Activated T-cell treated with anti-CD3 and anti-CD28 coated beads for 24 hours (primary cell): ENCODE measurements around the gene RPS6KA5.
"Not testable (repeated sequence)": the region's sequence is repeated elsewhere in the genome, so short reads cannot be mapped to it uniquely, and the experiment has no call there.

ENCODE experiments used
- DNase-seq: peaks from one replicate; pipeline ENCODE4 v3.0.0-alpha.2; 2020; ENCODE audit warnings: low read depth

RPS6KA5 gene

GRCh38 chr14:90985601-90986242 lies 74.7 kb downstream of the RPS6KA5 start:
- no peak for DNase-seq

DNA sequence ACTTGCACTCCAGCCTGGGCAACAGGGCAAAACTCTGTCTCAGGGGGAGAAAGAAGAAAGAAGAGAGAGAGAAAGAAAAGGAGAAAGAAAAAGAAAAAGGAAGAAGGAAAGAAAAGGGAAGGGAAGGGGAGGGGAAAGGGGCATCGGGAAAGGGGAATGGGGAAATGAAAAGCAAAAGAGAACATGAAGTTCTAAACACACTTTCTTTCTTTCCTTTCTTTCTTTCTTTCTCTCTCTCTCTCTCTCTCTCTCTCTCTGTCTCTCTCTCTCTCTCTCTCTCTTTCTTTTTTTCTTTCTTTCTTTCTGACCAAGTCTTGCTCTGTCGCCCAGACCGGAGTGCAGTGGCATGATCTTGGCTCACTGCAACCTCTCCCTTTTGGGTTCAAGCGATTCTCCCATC lies 76.9 kb downstream of the RPS6KA5 start:
- no peak for DNase-seq

DNA sequence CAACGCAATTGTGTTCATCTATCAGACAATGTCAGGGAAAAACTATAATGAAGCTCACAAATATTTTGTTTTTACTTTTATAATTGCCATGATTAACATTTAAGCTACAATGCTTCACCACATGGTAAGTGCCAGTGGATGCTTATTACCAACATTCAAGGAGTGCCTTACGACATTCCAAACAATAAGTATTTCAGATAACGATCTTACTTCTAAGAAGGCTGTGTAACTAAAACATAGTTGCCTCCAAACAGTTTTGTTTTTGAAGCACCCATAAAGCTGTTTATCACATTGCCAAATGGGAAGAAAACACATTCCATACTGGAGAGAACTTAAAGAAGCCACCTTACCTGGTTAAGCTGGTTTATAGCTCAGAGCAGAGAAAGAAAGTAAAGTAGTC lies 78.8 kb downstream of the RPS6KA5 start:
- DNase-seq = no peak

- DNase-seq = not testable (repeated sequence)
These were observed 79.8 kb downstream of the RPS6KA5 start for GRCh38 chr14:90980636-90981035.

GRCh38 chr14:90979515-90979914 lies 80.9 kb downstream of the RPS6KA5 start:
- DNase-seq = no peak

- DNase-seq = no peak
These were observed 84.3 kb downstream of the RPS6KA5 start for GRCh38 chr14:90976101-90976500.

DNA sequence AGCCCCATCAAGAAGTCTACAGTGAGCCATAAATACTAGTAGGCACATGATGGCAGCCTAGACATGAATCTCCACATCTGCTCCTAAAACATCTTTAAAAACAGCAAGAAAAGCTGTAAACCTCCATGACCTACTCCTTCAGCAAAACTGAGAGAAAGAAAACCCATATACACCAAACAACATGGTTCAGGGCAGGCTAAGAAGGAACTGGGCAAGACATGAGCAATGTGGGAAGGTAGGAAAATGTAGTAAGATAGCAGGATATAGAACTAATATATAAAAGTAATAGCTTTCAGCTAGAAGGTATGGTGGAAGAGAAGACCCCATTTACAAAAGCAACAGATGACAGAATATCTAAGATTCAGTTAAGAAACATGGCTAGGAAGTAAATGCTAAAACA lies 88.8 kb downstream of the RPS6KA5 start:
- DNase-seq = no peak

GRCh38 chr14:90970167-90970600 lies 90.3 kb downstream of the RPS6KA5 start:
- no peak for DNase-seq

DNA sequence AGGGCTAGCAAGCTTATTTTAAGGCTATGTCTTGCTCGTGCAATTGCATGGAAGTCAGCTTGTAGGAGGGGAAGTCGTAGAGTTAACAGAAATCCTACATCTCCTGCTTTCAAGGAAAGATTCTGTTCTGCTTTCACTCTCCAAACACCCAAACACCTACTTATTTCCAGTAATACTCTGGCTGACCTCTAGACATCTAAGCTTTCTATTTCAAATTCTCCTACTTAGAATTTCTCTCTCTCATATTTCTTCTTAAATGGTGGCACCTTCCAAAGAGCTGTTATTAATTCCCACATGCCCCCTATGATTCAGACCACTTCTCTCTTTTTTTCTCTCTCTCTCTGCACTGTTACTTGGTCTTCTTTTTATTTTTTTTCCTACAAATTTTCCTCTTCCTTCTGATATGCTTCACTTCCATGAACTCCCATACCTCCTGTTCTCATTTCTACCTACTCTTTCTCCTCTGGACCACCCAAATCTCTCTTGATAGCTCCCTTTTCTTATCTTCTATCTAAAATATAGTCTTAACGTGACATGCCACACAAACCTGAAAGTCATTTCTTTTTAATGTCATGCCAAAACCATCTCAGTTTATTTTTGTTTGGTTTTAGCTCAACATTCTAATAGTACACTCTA lies 90.8 kb downstream of the RPS6KA5 start:
- no peak for DNase-seq

DNA sequence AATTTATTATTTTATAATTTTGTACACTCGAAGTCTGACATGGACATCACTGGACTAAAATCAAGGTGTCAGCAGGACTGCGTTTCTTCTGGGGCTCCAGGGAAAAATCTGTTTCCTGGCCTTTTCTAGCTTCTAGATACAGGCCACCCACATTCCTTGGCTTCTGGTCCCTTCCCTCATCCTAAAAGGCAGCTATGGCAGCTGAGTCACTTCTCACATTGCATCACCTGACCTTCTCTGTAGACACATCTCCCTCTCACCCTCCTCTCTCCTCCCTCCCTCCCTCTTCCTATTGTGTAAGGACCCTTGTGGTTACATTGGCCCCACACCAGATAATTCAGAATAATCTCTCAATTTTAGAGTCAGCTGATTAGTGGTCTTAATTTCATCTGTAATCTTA lies 92.4 kb downstream of the RPS6KA5 start:
- DNase-seq = no peak

GRCh38 chr14:90966493-90966892 lies 93.9 kb downstream of the RPS6KA5 start:
- no peak for DNase-seq

- no peak for DNase-seq
These were observed 94.7 kb downstream of the RPS6KA5 start for GRCh38 chr14:90965765-90966164.

GRCh38 chr14:90963343-90963742 lies 97.1 kb downstream of the RPS6KA5 start:
- DNase-seq = no peak

DNA sequence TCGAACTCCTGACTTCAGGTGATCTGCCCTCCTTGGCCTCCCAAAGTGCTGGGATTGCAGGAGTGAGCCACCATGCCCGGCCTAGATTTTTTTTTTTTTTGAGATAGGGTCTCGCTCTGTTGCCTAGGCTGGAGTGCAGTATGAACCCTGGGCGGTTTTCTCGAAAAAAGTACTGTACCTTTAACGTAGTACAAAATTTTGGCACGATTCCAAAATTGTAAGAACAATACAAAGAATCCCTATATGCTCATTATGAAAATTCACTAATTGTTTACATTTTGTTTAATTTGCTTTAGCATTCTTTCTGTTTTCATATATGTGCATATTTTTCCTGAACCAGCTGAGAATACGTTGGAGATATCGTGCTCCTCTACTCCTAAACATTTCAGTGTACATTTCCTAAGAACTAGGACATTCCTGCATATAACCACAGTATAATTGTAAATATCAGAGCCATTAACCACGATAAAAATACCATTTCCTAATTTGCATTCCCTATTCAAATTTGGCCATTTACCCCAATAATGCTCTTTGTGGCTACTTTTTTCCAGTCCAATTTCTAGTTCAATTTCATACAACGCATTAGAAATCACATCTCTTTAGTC lies 97.8 kb downstream of the RPS6KA5 start:
- no peak for DNase-seq

DNA sequence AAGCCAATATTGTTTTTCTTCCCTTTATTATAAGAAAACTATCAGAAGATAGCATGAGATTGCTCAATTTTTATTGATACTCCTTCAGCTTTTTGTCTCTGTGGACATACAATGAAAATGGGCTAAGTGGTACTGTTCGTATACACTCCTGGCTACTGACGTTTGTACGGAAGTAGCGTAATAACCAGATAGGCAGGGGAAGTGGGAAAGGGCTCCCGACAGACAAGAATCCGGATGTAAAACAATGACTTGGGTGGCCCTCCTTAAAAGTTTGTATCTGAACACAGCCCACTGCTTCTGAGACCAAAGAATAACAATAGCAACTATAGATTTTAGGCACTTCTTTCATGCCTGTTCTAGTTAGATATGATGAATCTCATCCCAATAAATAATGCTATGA lies 99.6 kb downstream of the RPS6KA5 start:
- no peak for DNase-seq

GRCh38 chr14:90959344-90959743 lies 101.1 kb downstream of the RPS6KA5 start:
- no peak for DNase-seq

- no peak for DNase-seq
These were observed 104.2 kb downstream of the RPS6KA5 start for GRCh38 chr14:90956273-90956672.

DNA sequence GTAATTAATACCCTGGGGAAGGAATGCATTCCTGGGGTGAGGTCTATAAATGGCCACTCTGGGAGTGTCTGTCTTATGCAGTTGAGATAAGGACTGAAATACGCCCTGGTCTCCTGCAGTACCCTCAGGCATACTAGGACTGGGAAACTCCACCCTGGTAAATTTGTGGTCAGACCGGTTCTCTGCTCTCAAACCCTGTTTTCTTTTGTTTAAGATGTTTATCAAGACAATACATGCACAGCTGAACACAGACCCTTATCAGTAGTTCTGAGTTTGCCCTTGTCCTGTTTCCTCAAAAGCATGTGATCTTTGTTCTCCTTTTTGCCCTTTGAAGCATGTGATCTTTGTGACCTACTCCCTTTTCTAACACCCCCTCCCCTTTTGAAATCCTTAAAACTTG lies 106.8 kb downstream of the RPS6KA5 start:
- not testable (repeated sequence) for DNase-seq

DNA sequence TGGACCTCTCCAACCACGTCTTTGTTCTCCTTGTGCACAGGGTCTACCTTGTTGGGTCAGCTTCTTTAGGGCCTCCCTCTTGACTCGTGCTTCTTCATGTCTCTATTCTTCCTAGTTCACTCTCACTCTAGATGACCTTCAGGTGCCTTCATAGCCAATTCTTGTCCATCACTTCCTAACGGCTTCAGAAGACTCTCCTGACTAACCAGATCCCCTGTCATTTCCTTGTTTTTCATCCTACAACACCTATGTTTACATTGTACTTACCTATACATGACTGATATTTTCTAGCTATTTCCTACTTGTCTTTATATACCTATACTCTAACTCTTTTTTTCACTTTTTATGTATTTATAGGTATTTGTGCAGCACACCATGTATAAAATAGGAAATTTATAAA lies 117.1 kb downstream of the RPS6KA5 start:
- DNase-seq = no peak

DNA sequence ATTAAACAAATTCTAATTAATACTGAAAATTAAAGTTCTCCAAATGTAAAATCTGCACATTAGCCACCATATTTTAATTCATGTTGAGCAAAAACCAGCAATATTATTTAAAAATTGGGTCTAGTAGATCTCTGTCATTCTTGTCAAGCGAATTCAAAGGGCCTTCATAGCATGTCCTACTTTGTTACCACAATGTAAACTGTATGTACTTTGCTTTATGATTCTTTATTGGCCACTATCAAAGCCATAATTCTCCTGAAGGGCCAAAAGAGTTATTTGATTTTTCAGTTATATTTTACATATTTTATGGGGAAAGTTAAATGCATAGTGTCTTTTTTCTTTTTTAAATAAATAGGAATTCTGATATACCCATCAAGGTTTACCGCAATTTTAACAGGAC lies 117.9 kb downstream of the RPS6KA5 start:
- no peak for DNase-seq

DNA sequence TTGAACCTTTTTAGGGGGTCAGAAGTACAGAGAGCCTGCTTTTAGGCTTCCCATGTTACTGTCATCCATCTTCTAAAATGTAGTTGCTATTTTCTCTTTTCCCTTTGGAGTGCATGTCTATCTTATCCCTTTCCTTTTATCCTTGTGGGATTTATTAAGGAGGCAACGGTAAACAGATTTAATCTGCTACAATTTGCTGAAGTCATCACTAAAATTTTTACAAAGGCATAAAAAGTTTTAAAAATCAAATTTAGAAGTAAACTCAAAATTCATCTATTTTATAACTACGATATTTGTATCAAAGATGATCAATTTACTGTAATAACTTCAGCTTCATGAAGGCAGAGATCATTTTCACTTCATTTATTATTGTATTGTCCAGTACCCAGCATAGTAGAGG lies 118.7 kb downstream of the RPS6KA5 start:
- DNase-seq = no peak

DNA sequence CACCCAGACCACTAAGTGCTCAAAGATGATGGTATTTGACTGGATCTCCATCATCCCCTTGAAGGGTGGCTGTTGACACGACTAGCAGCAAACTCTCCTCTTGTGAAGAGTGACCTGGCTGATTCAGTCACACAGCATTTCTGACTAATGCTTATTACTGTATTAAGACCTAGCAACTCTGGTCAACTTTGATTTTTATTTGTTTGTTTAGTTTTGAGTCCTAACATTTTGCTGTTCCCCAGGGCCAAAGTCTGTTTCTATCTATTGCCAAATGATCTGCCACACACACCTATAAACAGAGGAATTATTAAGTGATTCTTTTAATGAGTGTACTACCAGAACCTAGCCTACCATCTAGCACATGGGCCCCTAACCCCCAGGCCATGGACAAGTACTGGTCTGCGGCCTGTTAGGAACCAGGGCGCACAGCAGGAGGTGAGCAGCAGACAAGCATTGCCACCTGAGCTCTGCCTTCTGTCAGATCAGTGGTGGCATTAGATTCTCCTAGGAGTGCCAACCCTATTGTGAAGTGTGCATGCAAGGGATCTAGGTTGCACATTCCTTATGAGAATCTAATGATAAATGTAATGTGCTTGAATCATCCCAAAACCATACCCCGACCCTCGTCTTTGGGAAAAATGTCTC lies 120.0 kb downstream of the RPS6KA5 start:
- no peak for DNase-seq

- DNase-seq = not testable (repeated sequence)
These were observed 121.1 kb downstream of the RPS6KA5 start for GRCh38 chr14:90939252-90939795.
